Fibroblast of lung (primary cell): Measurements from ENCODE around the gene CEP78.

Experiments
- CTCF ChIP-seq, 2 donors: IDR thresholded peaks in 1 of 2; conservative IDR thresholded peaks in 1 of 2; 1 replicate in 1 of 2; 2 replicates in 1 of 2; pipeline ENCODE4 v1.5.1; 2011 to 2012; ENCODE audit warnings: low read length in 2 of 2, control low read depth in 1 of 2, inconsistent platforms in 1 of 2, low read depth in 1 of 2, mild to moderate bottlenecking in 1 of 2
- EZH2 ChIP-seq: IDR thresholded peaks from 2 replicates; pipeline ENCODE4 v1.5.1; 2012; ENCODE audit warnings: low read length, control low read depth, mild to moderate bottlenecking; ENCODE audit errors: missing control alignments

GRCh38 chr9:78234810-78235209 lies 1.1 kb upstream of the CEP78 start:
- TF ChIP-seq EZH2 = no peak
- no peak for TF ChIP-seq CTCF (conservative IDR thresholded peaks at IDR 0.05 in 1 of 2, IDR thresholded peaks at IDR 0.05 in 1 of 2; ENCODE audit: low read depth in 1 of 2, low read length in 2 of 2)
